ENCODE results near the gene ADAMTS14. TPM values are rescaled to one million over a fixed set of nuclear protein-coding genes. Genes with fewer than 3 reads are reported as not detected.

The ADAMTS14 gene
- total RNA-seq, 1 donor: not detected

- H3K4me1 ChIP-seq (ENCODE audit: insufficient read depth, low read length): peaks cover 6% of the 10 kb centered on the region
- H3K4me3 ChIP-seq (ENCODE audit: low read length): no peak overlapping the region
- no peaks in the 10 kb centered on the region for H3K9me3 ChIP-seq (ENCODE audit: low read depth, low read length)
- no peaks in the 10 kb centered on the region for H3K27me3 ChIP-seq (ENCODE audit: insufficient read depth, low read length)
Observed at GRCh38 chr10:70801854-70802253, 129.5 kb downstream of the ADAMTS14 start.

GRCh38 chr10:70803775-70804420 lies 131.6 kb downstream of the ADAMTS14 start:
- H3K27me3 ChIP-seq (ENCODE audit: insufficient read depth, low read length): no peaks in the 10 kb centered on the region
- H3K4me3 ChIP-seq (ENCODE audit: low read length): no peak overlapping the region
- no peaks in the 10 kb centered on the region for H3K9me3 ChIP-seq (ENCODE audit: low read depth, low read length)
- H3K4me1 ChIP-seq (ENCODE audit: insufficient read depth, low read length): no peaks in the 10 kb centered on the region

- no peaks in the 10 kb centered on the region for H3K9me3 ChIP-seq (ENCODE audit: low read depth, low read length)
- no peaks in the 10 kb centered on the region for H3K27me3 ChIP-seq (ENCODE audit: insufficient read depth, low read length)
- H3K4me3 ChIP-seq (ENCODE audit: low read length): no peak overlapping the region
- no peaks in the 10 kb centered on the region for H3K4me1 ChIP-seq (ENCODE audit: insufficient read depth, low read length)
Observed at GRCh38 chr10:70804421-70804808, 132.1 kb downstream of the ADAMTS14 start.

GRCh38 chr10:70805619-70806215 lies 133.4 kb downstream of the ADAMTS14 start:
- H3K27me3 ChIP-seq (ENCODE audit: insufficient read depth, low read length): no peaks in the 10 kb centered on the region
- H3K9me3 ChIP-seq (ENCODE audit: low read depth, low read length): no peaks in the 10 kb centered on the region
- H3K4me3 ChIP-seq (ENCODE audit: low read length): no peak overlapping the region
- H3K4me1 ChIP-seq (ENCODE audit: insufficient read depth, low read length): no peaks in the 10 kb centered on the region

GRCh38 chr10:70806841-70807240 lies 134.5 kb downstream of the ADAMTS14 start:
- no peak overlapping the region for H3K4me3 ChIP-seq (ENCODE audit: low read length)
- no peaks in the 10 kb centered on the region for H3K27me3 ChIP-seq (ENCODE audit: insufficient read depth, low read length)
- no peaks in the 10 kb centered on the region for H3K4me1 ChIP-seq (ENCODE audit: insufficient read depth, low read length)
- H3K9me3 ChIP-seq (ENCODE audit: low read depth, low read length): no peaks in the 10 kb centered on the region

- no peaks in the 10 kb centered on the region for H3K9me3 ChIP-seq (ENCODE audit: low read depth, low read length)
- no peaks in the 10 kb centered on the region for H3K4me1 ChIP-seq (ENCODE audit: insufficient read depth, low read length)
- no peaks in the 10 kb centered on the region for H3K27me3 ChIP-seq (ENCODE audit: insufficient read depth, low read length)
- no peak overlapping the region for H3K4me3 ChIP-seq (ENCODE audit: low read length)
Observed at GRCh38 chr10:70807556-70807955, 135.2 kb downstream of the ADAMTS14 start.

- H3K4me3 ChIP-seq (ENCODE audit: low read length): no peak overlapping the region
- H3K27me3 ChIP-seq (ENCODE audit: insufficient read depth, low read length): no peaks in the 10 kb centered on the region
- H3K4me1 ChIP-seq (ENCODE audit: insufficient read depth, low read length): no peaks in the 10 kb centered on the region
- H3K9me3 ChIP-seq (ENCODE audit: low read depth, low read length): no peaks in the 10 kb centered on the region
Observed at GRCh38 chr10:70809011-70809611, 136.8 kb downstream of the ADAMTS14 start.

- no peaks in the 10 kb centered on the region for H3K27me3 ChIP-seq (ENCODE audit: insufficient read depth, low read length)
- no peak overlapping the region for H3K4me3 ChIP-seq (ENCODE audit: low read length)
- no peaks in the 10 kb centered on the region for H3K9me3 ChIP-seq (ENCODE audit: low read depth, low read length)
- H3K4me1 ChIP-seq (ENCODE audit: insufficient read depth, low read length): no peaks in the 10 kb centered on the region
Observed at GRCh38 chr10:70809726-70810125, 137.4 kb downstream of the ADAMTS14 start.

GRCh38 chr10:70810967-70811366 lies 138.7 kb downstream of the ADAMTS14 start:
- Histone ChIP-seq H3K4me3 (ENCODE audit: low read length) (no peak overlapping the region), H3K4me1 (ENCODE audit: insufficient read depth, low read length) (peaks cover 7% of the 10 kb centered on the region), H3K9me3 (ENCODE audit: low read depth, low read length) (no peaks in the 10 kb centered on the region), H3K27me3 (ENCODE audit: insufficient read depth, low read length) (no peaks in the 10 kb centered on the region)

GRCh38 chr10:70811881-70812280 lies 139.6 kb downstream of the ADAMTS14 start:
- Histone ChIP-seq H3K4me1 (ENCODE audit: insufficient read depth, low read length) (peaks cover 12% of the 10 kb centered on the region), H3K9me3 (ENCODE audit: low read depth, low read length) (no peaks in the 10 kb centered on the region), H3K4me3 (ENCODE audit: low read length) (no peak overlapping the region), H3K27me3 (ENCODE audit: insufficient read depth, low read length) (no peaks in the 10 kb centered on the region)

Other genes with a start within 250 kb of the ADAMTS14 start
- not detected for gene NODAL, start 230.8 kb upstream of the ADAMTS14 start, total RNA-seq
- 0.52 TPM for gene PALD1, start 193.7 kb upstream of the ADAMTS14 start, total RNA-seq
- 60.4 TPM for gene PRF1, start 69.8 kb upstream of the ADAMTS14 start, total RNA-seq
- gene TBATA, start 112.9 kb downstream of the ADAMTS14 start, total RNA-seq: not detected
- gene SGPL1, start 143.4 kb downstream of the ADAMTS14 start, total RNA-seq: 25.6 TPM
- gene PCBD1, start 216.1 kb downstream of the ADAMTS14 start, total RNA-seq: 7.0 TPM

Measured in mononuclear cell (primary cell).